Ascending aorta (tissue), 2 donors: ENCODE results near the gene FAM222A. TPM values are rescaled to one million over a fixed set of nuclear protein-coding genes. Genes with fewer than 3 reads are reported as not detected.

Source experiments
- DNase-seq, 2 donors: peaks; one replicate each; pipeline ENCODE4 v3.0.0-alpha.2; 2019; ENCODE audit warnings: low spot score in 2 of 2
- H3K27ac ChIP-seq, 2 donors: fragments of 200-600 bp; sonication (generic); one replicate each; pipeline ENCODE4 v1.5.1; 2016 to 2017; ENCODE audit warnings: mild to moderate bottlenecking in 1 of 2
- H3K27me3 ChIP-seq: fragments of 200-600 bp; sonication (generic); one replicate; pipeline ENCODE4 v1.5.1; 2017
- H3K36me3 ChIP-seq, 2 donors: fragments of 200-600 bp; sonication (generic); one replicate each; pipeline ENCODE4 v1.5.1; 2016
- H3K4me1 ChIP-seq, 2 donors: fragments of 200-600 bp; sonication (generic); one replicate each; pipeline ENCODE4 v1.5.1; 2016 to 2017; ENCODE audit warnings: mild to moderate bottlenecking in 1 of 2
- H3K4me3 ChIP-seq, 2 donors: fragments of 200-600 bp; sonication (generic); one replicate each; pipeline ENCODE4 v1.5.1; 2016 to 2017; ENCODE audit warnings: mild to moderate bottlenecking in 1 of 2
- H3K9me3 ChIP-seq, 2 donors: fragments of 200-600 bp; sonication (generic); one replicate each; pipeline ENCODE4 v1.5.1; 2016
- intact Hi-C: fragments of 100-400 bp; cut with DNase I; formaldehyde crosslinking; loops from one replicate; pipeline ENCODE4 v1.15.1; 2023
- total RNA-seq: library from RNA; depleted of rRNA; stranded (reverse); fragments of >200 nt; gene quantifications from one replicate; pipeline ENCODE4 v1.1.0, GENCODE V29; 2016
- TF ChIP-seq, protein P1 (sequence below), 3 experiments: fragments of 200-600 bp in 2 of 3; fragments of 450-650 bp in 1 of 3; sonication (generic) in 2 of 3; IDR thresholded peaks; one replicate each; pipeline ENCODE4 v1.5.1; 2016 to 2019; ENCODE audit warnings: antibody characterized with exemption in 3 of 3, mild to moderate bottlenecking in 1 of 3, moderate library complexity in 1 of 3

Gene FAM222A
- total RNA-seq, 1 donor from 2014 or later: 3.3 TPM

DNA sequence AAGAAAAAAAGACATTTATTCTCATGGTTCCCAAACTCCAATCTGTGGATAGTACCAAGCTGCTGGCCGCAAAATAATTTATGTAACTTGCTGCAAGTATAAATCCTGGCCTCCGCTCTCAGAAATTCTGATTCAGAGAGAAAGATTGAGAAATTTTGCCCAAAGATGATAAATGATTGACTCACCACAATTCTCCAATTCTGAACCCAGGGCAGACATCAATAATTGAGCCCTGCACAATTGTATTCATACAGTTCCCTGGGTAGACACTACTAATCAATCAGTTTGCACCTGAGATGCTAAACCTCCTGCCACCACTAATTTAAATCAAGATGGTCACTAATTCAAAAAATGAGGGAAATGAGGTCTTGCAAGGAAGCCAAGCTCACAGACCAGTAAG, 81.4 kb downstream of the FAM222A start:
- no peak overlapping the region for H3K4me3 ChIP-seq
- DNase-seq: no peak
- TF ChIP-seq, protein P1, sequence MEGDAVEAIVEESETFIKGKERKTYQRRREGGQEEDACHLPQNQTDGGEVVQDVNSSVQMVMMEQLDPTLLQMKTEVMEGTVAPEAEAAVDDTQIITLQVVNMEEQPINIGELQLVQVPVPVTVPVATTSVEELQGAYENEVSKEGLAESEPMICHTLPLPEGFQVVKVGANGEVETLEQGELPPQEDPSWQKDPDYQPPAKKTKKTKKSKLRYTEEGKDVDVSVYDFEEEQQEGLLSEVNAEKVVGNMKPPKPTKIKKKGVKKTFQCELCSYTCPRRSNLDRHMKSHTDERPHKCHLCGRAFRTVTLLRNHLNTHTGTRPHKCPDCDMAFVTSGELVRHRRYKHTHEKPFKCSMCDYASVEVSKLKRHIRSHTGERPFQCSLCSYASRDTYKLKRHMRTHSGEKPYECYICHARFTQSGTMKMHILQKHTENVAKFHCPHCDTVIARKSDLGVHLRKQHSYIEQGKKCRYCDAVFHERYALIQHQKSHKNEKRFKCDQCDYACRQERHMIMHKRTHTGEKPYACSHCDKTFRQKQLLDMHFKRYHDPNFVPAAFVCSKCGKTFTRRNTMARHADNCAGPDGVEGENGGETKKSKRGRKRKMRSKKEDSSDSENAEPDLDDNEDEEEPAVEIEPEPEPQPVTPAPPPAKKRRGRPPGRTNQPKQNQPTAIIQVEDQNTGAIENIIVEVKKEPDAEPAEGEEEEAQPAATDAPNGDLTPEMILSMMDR (IDR thresholded peaks at IDR 0.05): no peak
- no peaks in the 10 kb centered on the region for H3K9me3 ChIP-seq
- no peaks in the 10 kb centered on the region for H3K36me3 ChIP-seq
- H3K4me1 ChIP-seq: no peaks in the 10 kb centered on the region
- H3K27ac ChIP-seq: no peak overlapping the region
- no peaks in the 10 kb centered on the region for H3K27me3 ChIP-seq
- intact Hi-C loops: no loop called here

DNA sequence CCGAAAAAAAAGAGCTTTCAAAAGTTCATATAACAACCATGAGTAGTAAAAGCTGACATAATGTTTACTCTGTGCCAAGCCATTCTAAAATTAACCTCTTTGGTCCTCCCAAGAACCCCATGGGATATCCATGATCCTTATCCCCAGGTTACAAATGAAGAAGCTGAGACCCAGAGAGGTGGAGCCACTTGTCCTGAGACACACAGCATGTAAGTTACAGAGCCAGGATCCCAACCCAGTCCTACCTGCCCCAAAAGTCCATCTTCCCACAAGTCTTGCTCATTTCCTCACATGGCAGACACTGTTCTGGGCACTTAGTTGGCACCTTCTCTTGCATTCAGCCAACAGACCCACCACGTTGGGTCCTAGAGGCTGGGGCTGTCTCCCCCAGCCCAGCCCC, 82.4 kb downstream of the FAM222A start:
- intact Hi-C loops: no loop called here
- TF ChIP-seq, protein P1 (IDR thresholded peaks at IDR 0.05): no peak
- no peak overlapping the region for H3K27ac ChIP-seq
- H3K9me3 ChIP-seq: no peaks in the 10 kb centered on the region
- H3K36me3 ChIP-seq: no peaks in the 10 kb centered on the region
- no peaks in the 10 kb centered on the region for H3K27me3 ChIP-seq
- H3K4me3 ChIP-seq: no peak overlapping the region
- H3K4me1 ChIP-seq: no peaks in the 10 kb centered on the region
- DNase-seq: no peak

DNA sequence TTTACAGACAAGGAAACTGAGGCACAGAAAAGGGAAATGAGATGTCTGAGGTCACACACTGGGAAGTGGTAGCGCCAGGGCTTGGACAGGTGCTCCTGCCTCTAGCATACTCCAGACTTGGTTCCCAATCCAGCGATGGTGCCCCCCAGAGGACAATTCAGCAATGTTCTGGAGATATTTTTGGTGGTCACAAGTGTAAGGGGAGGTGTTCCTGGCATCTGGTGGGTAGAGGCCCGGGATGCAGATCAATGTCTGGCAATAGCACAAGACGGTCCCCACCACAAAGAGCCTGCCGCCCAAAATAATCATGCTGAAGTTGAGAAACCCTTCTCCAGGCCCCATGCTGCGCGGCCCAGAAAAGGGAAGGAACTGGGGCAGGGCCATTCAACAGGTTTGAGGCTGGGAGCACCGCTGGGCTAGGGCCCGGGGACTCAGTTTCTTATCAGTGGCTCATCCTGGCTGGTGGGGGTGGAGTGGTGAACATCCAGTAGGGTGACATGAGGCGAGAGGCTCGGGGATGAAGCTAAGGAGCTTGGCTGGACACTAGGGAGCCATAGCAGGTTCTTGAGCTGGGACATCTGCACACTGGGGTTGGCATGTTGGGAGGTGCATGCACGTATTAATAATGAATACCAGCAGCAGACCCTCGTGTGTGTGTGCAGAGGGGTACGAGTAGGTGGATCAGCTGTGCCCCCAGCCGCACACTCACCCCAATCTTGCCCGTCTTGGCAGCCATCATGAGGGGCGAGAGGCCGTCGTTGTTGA, 84.5 kb downstream of the FAM222A start:
- Histone ChIP-seq H3K27ac (no peak overlapping the region), H3K4me1 (no peaks in the 10 kb centered on the region), H3K27me3 (no peaks in the 10 kb centered on the region), H3K4me3 (no peak overlapping the region), H3K9me3 (no peaks in the 10 kb centered on the region), H3K36me3 (no peaks in the 10 kb centered on the region)
- DNase-seq: no peak
- intact Hi-C loops: no loop called here
- TF ChIP-seq, protein P1 (IDR thresholded peaks at IDR 0.05): no peak

DNA sequence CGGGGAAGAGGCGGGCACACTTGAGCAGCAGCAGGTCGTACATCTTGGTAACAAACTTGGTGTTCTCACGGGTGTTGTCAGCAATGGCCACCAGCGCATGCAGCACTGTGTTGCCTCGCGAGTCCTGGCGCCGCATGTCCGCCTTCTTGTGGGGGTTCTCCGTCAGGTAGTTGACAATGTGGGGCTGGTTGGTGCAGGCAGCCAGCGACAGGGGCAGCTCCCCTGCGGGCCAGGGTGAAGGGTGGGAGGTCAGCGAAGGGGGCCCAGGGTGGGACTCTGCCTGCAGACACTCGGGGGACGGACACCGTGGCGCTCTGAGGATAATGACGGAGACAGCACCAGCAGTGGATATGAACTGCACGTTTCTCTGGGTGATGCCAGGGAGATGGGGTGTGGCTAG, 85.1 kb downstream of the FAM222A start:
- no peaks in the 10 kb centered on the region for H3K4me1 ChIP-seq
- no peak overlapping the region for H3K4me3 ChIP-seq
- no peak overlapping the region for H3K27ac ChIP-seq
- no peaks in the 10 kb centered on the region for H3K27me3 ChIP-seq
- intact Hi-C loops: no loop called here
- TF ChIP-seq, protein P1 (IDR thresholded peaks at IDR 0.05): no peak
- H3K9me3 ChIP-seq: no peaks in the 10 kb centered on the region
- no peak for DNase-seq
- no peaks in the 10 kb centered on the region for H3K36me3 ChIP-seq

DNA sequence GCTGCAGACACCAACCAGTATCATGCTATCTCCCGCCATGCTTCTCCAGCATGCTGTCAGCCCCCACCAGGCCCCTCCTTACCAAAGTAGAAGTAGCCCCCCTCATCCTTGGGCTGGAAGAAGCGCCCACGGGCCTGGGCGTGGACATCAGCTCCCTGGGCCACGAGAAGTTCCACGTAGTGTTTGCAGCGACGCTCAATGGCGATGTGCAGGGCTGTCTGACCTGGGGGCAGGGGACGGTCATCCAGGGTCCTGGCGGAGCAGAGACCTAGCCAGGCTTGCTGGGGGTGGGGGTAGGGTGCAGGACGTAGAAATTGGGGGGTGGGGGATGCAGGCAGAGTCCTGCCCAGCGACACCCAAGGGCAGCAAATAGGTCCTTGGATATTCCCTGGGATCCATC, 86.9 kb downstream of the FAM222A start:
- no peak for DNase-seq
- Histone ChIP-seq H3K9me3 (no peaks in the 10 kb centered on the region), H3K4me3 (no peak overlapping the region), H3K4me1 (no peaks in the 10 kb centered on the region), H3K36me3 (no peaks in the 10 kb centered on the region), H3K27me3 (no peaks in the 10 kb centered on the region), H3K27ac (no peak overlapping the region)
- intact Hi-C loops: no loop called here
- TF ChIP-seq, protein P1 (IDR thresholded peaks at IDR 0.05): no peak
